Testis (tissue), 3 donors: ENCODE results near the gene RABL3. TPM values are rescaled to one million over a fixed set of nuclear protein-coding genes. Genes with fewer than 3 reads are reported as not detected.
"Not testable (repeated sequence)": the region's sequence is repeated elsewhere in the genome, so short reads cannot be mapped to it uniquely, and the experiment has no call there.

Experiments used
- DNase-seq: peaks from one replicate; pipeline ENCODE4 v3.0.0-alpha.2; 2019
- H3K27ac ChIP-seq, 2 donors: fragments of 200-600 bp; sonication (generic); one replicate each; pipeline ENCODE4 v1.5.1; 2019
- H3K27me3 ChIP-seq: fragments of 200-600 bp; sonication (generic); one replicate; pipeline ENCODE4 v1.5.1; 2019
- H3K36me3 ChIP-seq: fragments of 200-600 bp; sonication (generic); one replicate; pipeline ENCODE4 v1.5.1; 2017; ENCODE audit warnings: low read depth; ENCODE audit errors: missing control alignments
- H3K4me1 ChIP-seq: fragments of 200-600 bp; sonication (generic); one replicate; pipeline ENCODE4 v1.5.1; 2019
- H3K4me3 ChIP-seq, 2 donors: fragments of 200-600 bp; sonication (generic); one replicate each; pipeline ENCODE4 v1.5.1; 2017 to 2019
- H3K9me3 ChIP-seq: fragments of 200-600 bp; sonication (generic); one replicate; pipeline ENCODE4 v1.5.1; 2017
- POLR2A ChIP-seq: fragments of 450-650 bp; IDR thresholded peaks from one replicate; pipeline ENCODE4 v1.6.1; 2017; ENCODE audit warnings: antibody characterized with exemption, mild to moderate bottlenecking, moderate library complexity
- WGBS, 2 donors: methylation state at CpG; one replicate each; pipeline ENCODE4 v1.1.5; 2018; 5-methylcytosine and 5-hydroxymethylcytosine counted together
- intact Hi-C: fragments of 100-400 bp; cut with DNase I; formaldehyde crosslinking; loops from one replicate; pipeline ENCODE4 v1.15.1; 2023; ENCODE audit warnings: low total_unique reads
- polyA plus RNA-seq: library from polyadenylated mRNA; stranded (reverse); fragments of 350-450 nt; fragmentation: Illumina TruSeq; extraction: RNeasy Lipid Tissue Mini Kit (QIAGEN cat#74804); gene quantifications from one replicate; pipeline ENCODE4 v1.2.3, GENCODE V29; 2014; ENCODE audit warnings: low read depth, low replicate concordance; ENCODE audit not compliant: insufficient read depth
- total RNA-seq, 2 donors: library from RNA; depleted of rRNA; stranded (reverse); fragments of >200 nt; gene quantifications; one replicate each; pipeline ENCODE4 v1.2.3, GENCODE V29; 2016
- TF ChIP-seq, protein P1 (sequence below), 3 experiments: fragments of 450-650 bp in 2 of 3; fragments of 200-600 bp in 1 of 3; sonication (generic) in 1 of 3; IDR thresholded peaks; one replicate each; pipeline ENCODE4 v1.5.1; 2016 to 2019; ENCODE audit warnings: antibody characterized with exemption in 3 of 3, mild to moderate bottlenecking in 2 of 3, moderate library complexity in 1 of 3

The RABL3 gene
- total and polyA plus RNA-seq, 3 donors from 2014 or later = 11.1 to 19.6 (median 11.3) TPM

DNA sequence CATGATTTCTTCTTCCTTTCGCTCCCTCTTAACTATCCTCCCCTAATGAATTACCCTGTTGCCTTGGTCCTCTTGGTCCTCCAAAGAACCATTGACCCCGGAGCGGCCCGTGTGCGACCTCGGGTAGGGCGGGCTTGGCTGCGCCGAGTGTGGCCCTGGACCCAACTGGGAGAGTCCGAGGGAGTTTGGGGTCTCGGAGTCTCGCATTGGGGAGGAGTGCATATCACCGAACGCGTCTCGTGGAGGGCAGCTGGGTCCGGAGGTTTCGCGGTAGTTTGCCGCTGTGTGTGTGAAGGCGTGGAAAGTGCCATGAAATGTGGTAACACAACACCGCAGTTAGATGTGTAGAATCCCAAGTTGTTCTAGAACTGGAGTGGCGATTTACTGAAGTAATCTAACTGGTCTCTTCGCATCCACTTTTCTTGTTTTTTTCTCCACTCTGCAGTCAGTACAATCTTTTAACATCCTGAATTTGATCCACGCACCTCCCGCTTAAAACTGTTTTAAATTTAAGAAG is 591 bp upstream of the RABL3 start:
- no peak for TF ChIP-seq POLR2A
- TF ChIP-seq, protein P1, sequence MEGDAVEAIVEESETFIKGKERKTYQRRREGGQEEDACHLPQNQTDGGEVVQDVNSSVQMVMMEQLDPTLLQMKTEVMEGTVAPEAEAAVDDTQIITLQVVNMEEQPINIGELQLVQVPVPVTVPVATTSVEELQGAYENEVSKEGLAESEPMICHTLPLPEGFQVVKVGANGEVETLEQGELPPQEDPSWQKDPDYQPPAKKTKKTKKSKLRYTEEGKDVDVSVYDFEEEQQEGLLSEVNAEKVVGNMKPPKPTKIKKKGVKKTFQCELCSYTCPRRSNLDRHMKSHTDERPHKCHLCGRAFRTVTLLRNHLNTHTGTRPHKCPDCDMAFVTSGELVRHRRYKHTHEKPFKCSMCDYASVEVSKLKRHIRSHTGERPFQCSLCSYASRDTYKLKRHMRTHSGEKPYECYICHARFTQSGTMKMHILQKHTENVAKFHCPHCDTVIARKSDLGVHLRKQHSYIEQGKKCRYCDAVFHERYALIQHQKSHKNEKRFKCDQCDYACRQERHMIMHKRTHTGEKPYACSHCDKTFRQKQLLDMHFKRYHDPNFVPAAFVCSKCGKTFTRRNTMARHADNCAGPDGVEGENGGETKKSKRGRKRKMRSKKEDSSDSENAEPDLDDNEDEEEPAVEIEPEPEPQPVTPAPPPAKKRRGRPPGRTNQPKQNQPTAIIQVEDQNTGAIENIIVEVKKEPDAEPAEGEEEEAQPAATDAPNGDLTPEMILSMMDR (IDR thresholded peaks at IDR 0.05) = no peak
- peak overlapping the region; percentile 87 to 90 for H3K4me3 ChIP-seq
- peak overlapping the region; percentile 93 to 96 for H3K27ac ChIP-seq
- no peaks in the 10 kb centered on the region for H3K27me3 ChIP-seq
- no peak for DNase-seq
- no peaks in the 10 kb centered on the region for H3K9me3 ChIP-seq
- WGBS, 2 donors = 1 to 2% methylated on average over 26 of the region's 26 CpGs
- no peaks in the 10 kb centered on the region for H3K36me3 ChIP-seq
- peaks cover 5% of the 10 kb centered on the region for H3K4me1 ChIP-seq
- intact Hi-C loops = no loop called here

GRCh38 chr3:120741837-120742197 is 499 bp downstream of the RABL3 start:
- Histone ChIP-seq H3K27ac (peak overlapping the region; percentile 93 to 96), H3K27me3 (no peaks in the 10 kb centered on the region), H3K4me3 (peak overlapping the region; percentile 87 to 90), H3K4me1 (peaks cover 5% of the 10 kb centered on the region), H3K9me3 (no peaks in the 10 kb centered on the region), H3K36me3 (no peaks in the 10 kb centered on the region)
- intact Hi-C loops = no loop called here
- TF ChIP-seq POLR2A = no peak
- TF ChIP-seq, protein P1 (IDR thresholded peaks at IDR 0.05) = no peak
- WGBS, 2 donors = 6 to 9% methylated on average over 10 of the region's 10 CpGs
- no peak for DNase-seq

- H3K27ac ChIP-seq = peak overlapping the region in 1 of 2 donors; percentile 96
- intact Hi-C loops = no loop called here
- no peaks in the 10 kb centered on the region for H3K27me3 ChIP-seq
- TF ChIP-seq POLR2A = no peak
- TF ChIP-seq, protein P1 (IDR thresholded peaks at IDR 0.05) = no peak
- H3K4me1 ChIP-seq = peaks cover 5% of the 10 kb centered on the region
- H3K9me3 ChIP-seq = no peaks in the 10 kb centered on the region
- no peaks in the 10 kb centered on the region for H3K36me3 ChIP-seq
- WGBS, 2 donors = 39 to 46% methylated on average over 3 of the region's 3 CpGs
- peak overlapping the region; percentile 87 to 90 for H3K4me3 ChIP-seq
- no peak for DNase-seq
Measured at GRCh38 chr3:120741320-120741719, 996 bp downstream of the RABL3 start.

DNA sequence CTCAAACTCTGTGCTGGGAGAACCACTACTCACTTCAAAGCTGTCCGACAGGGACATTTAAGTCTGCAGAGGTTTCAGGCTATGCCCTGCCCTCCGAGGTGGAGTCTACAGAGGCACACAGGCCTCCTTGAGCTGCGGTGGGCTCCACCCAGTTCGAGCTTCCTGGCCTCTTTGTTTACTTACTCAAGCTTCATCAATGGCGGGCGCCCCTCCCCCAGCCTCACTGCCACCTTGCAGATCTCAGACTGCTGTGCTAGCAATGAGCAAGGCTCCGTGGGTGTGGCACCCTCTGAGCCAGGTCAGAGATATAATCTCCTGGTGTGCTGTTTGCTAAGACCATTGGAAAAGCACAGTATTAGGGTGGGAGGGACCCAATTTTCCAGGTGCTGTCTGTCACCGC is 4.3 kb downstream of the RABL3 start:
- H3K27me3 ChIP-seq, H3K27ac ChIP-seq, DNase-seq, H3K36me3 ChIP-seq, H3K9me3 ChIP-seq, H3K4me1 ChIP-seq, intact Hi-C loops, H3K4me3 ChIP-seq: not testable (repeated sequence)
- WGBS, 2 donors = 93 to 94% methylated on average over 7 to 8 of the region's 8 CpGs

DNA sequence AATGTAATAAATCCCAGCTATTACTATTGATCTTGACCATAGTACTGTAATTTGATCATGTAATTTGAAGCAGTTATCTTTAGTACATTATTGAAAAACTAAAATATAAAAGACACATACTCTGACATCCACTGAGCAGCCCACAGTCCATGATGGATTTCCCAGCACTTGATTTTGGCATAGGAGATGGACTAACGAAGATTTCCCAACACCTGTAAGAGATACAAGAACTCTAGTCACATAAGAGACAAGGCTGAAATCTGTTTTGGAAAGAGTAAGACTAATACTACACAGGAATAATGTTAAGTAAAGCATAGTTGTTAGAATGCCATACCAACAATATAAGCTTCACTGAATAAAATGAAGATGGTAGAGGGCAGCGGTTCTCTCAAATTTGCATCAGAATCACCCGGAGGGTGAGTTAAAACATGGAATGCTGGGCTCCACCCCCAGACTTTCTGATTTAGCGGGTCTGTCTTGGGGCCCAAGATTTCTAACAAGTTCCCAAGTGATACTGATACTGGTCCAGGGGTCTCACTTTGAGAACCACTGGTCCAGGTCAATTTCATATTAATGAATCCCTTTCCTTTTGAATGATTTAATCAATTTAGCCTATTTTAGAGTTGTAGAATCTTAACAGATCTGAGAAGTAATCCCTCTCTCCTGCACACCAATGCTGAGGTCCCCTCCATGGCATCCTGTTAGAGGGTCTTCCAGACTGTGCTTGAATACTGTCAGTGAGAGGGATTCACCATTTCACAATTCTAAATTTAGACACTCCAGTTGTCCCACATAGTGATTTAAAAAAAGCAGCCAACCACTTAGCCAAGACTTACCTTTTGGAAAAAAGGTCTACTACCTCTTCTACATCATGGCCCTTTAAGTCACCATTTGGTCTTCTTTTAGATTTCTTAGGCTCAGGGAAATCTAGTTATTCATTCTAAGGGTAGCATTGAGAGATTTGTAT is 11.5 kb downstream of the RABL3 start:
- Histone ChIP-seq H3K27me3 (no peaks in the 10 kb centered on the region), H3K4me1 (no peaks in the 10 kb centered on the region), H3K36me3 (no peaks in the 10 kb centered on the region), H3K27ac (no peak overlapping the region), H3K9me3 (no peaks in the 10 kb centered on the region), H3K4me3 (no peak overlapping the region)
- intact Hi-C loops = no loop called here
- TF ChIP-seq, protein P1 (IDR thresholded peaks at IDR 0.05) = no peak
- no peak for TF ChIP-seq POLR2A
- no peak for DNase-seq
- 85 to 87% methylated on average over 4 of the region's 4 CpGs for WGBS, 2 donors
